HL-60 (cell line): ENCODE data around the gene ANO2.

Experiments used
- CTCF ChIP-seq: IDR thresholded peaks from one replicate; pipeline ENCODE4 v1.5.1; 2011; ENCODE audit warnings: low read length, control low read depth, inconsistent platforms; ENCODE audit not compliant: insufficient read depth
- POLR2AphosphoS5 ChIP-seq: IDR thresholded peaks from 2 replicates; pipeline ENCODE4 v1.6.1; 2012; ENCODE audit warnings: low read depth
- REST ChIP-seq: IDR thresholded peaks from 2 replicates; pipeline ENCODE4 v1.6.1; 2012; ENCODE audit warnings: low read depth; ENCODE audit not compliant: insufficient replicate concordance

GRCh38 chr12:5718680-5719079, 226.4 kb downstream of the ANO2 start:
- TF ChIP-seq CTCF (no peak), POLR2AphosphoS5 (no peak), REST (no peak)
